GM12878 (cell line): Measurements from ENCODE around the gene TMEM214.

Experiments used
- CTCF ChIP-seq, 3 experiments: IDR thresholded peaks in 2 of 3; conservative IDR thresholded peaks in 1 of 3; 2 replicates each; pipeline ENCODE4 v1.5.1; 2011; ENCODE audit warnings: low read depth in 3 of 3, low read length in 3 of 3, mild to moderate bottlenecking in 3 of 3, control low read depth in 2 of 3, moderate library complexity in 2 of 3, inconsistent platforms in 1 of 3, mixed read lengths in 1 of 3; ENCODE audit not compliant: control insufficient read depth in 2 of 3, insufficient read depth in 1 of 3; ENCODE audit errors: extremely low read depth in 1 of 3
- NRF1 ChIP-seq: conservative IDR thresholded peaks from 2 replicates; pipeline ENCODE4 v1.6.1; 2011; ENCODE audit warnings: mild to moderate bottlenecking, low read depth, low read length, improper control_type of control experiment
- POLR2A ChIP-seq: IDR thresholded peaks from 2 replicates; pipeline ENCODE4 v1.6.1; 2011; ENCODE audit warnings: low read depth, mild to moderate bottlenecking, low read length
- TF ChIP-seq, protein P1 (sequence below): fragments of 450-650 bp; IDR thresholded peaks from 2 replicates; pipeline ENCODE4 v1.6.1; 2016; ENCODE audit warnings: mild to moderate bottlenecking, moderate library complexity, borderline replicate concordance

DNA sequence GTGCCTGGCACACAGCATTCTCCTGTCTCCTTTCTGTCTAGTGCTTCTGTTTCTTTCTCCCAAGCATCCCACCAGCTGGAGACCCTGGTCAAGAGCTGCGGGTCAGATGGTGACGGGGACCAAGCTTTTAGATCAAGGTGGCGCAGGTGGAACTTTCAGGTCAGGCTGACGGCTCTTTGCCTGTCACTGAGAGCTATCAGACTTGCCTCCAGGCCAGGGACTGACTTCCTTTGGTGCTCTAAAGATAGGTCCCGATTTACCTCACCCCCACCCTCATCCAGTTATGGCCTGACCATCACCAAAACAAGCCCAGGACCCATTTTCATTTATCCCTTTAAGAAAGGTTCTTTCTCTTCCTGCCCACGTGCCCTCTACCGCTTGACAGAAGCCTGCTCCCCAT, 44.5 kb downstream of the TMEM214 start:
- TF ChIP-seq NRF1 (no peak), POLR2A (no peak), CTCF (IDR thresholded peaks at IDR 0.05 in 2 of 3, conservative IDR thresholded peaks at IDR 0.05 in 1 of 3; ENCODE audit: control insufficient read depth in 2 of 3, extremely low read depth in 1 of 3, insufficient read depth in 1 of 3, low read depth in 3 of 3, low read length in 3 of 3) (no peak)
- TF ChIP-seq, protein P1, sequence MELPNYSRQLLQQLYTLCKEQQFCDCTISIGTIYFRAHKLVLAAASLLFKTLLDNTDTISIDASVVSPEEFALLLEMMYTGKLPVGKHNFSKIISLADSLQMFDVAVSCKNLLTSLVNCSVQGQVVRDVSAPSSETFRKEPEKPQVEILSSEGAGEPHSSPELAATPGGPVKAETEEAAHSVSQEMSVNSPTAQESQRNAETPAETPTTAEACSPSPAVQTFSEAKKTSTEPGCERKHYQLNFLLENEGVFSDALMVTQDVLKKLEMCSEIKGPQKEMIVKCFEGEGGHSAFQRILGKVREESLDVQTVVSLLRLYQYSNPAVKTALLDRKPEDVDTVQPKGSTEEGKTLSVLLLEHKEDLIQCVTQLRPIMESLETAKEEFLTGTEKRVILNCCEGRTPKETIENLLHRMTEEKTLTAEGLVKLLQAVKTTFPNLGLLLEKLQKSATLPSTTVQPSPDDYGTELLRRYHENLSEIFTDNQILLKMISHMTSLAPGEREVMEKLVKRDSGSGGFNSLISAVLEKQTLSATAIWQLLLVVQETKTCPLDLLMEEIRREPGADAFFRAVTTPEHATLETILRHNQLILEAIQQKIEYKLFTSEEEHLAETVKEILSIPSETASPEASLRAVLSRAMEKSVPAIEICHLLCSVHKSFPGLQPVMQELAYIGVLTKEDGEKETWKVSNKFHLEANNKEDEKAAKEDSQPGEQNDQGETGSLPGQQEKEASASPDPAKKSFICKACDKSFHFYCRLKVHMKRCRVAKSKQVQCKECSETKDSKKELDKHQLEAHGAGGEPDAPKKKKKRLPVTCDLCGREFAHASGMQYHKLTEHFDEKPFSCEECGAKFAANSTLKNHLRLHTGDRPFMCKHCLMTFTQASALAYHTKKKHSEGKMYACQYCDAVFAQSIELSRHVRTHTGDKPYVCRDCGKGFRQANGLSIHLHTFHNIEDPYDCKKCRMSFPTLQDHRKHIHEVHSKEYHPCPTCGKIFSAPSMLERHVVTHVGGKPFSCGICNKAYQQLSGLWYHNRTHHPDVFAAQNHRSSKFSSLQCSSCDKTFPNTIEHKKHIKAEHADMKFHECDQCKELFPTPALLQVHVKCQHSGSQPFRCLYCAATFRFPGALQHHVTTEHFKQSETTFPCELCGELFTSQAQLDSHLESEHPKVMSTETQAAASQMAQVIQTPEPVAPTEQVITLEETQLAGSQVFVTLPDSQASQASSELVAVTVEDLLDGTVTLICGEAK: no peak
